Right renal cortex interstitium (tissue), 3 donors: Measurements from ENCODE around the gene DSCAML1. TPM values are rescaled to one million over a fixed set of nuclear protein-coding genes. Genes with fewer than 3 reads are reported as not detected.

Source experiments
- DNase-seq, 3 donors: peaks; one replicate each; pipeline ENCODE4 v3.0.0-alpha.2; 2013; ENCODE audit warnings: low read depth in 3 of 3, low spot score in 2 of 3
- polyA plus RNA-seq, 3 donors: library from polyadenylated mRNA; unstranded; fragments of 120-200 nt; gene quantifications; one replicate each; pipeline ENCODE4 v1.2.1, GENCODE V29; 2013; ENCODE audit not compliant: insufficient read length in 3 of 3

DSCAML1 gene
- polyA plus RNA-seq, 3 donors = 1.6 to 2.3 (median 1.6) TPM

GRCh38 chr11:117625237-117625636 is 171.8 kb downstream of the DSCAML1 start:
- no peak for DNase-seq

GRCh38 chr11:117623831-117624271 is 173.2 kb downstream of the DSCAML1 start:
- DNase-seq = no peak

GRCh38 chr11:117621226-117621625 is 175.8 kb downstream of the DSCAML1 start:
- DNase-seq = no peak

- DNase-seq = no peak
Observed at GRCh38 chr11:117620659-117621058, 176.4 kb downstream of the DSCAML1 start.

- DNase-seq = no peak
Observed at GRCh38 chr11:117620086-117620485, 176.9 kb downstream of the DSCAML1 start.

- no peak for DNase-seq
Observed at GRCh38 chr11:117619661-117620060, 177.4 kb downstream of the DSCAML1 start.

GRCh38 chr11:117618982-117619355 is 178.0 kb downstream of the DSCAML1 start:
- DNase-seq = no peak

GRCh38 chr11:117618302-117618981 is 178.6 kb downstream of the DSCAML1 start:
- no peak for DNase-seq

- no peak for DNase-seq
Observed at GRCh38 chr11:117616979-117617378, 180.0 kb downstream of the DSCAML1 start.

GRCh38 chr11:117614728-117615127 is 182.3 kb downstream of the DSCAML1 start:
- DNase-seq = no peak

GRCh38 chr11:117613521-117613920 is 183.5 kb downstream of the DSCAML1 start:
- no peak for DNase-seq

GRCh38 chr11:117612177-117612576 is 184.8 kb downstream of the DSCAML1 start:
- no peak for DNase-seq

- DNase-seq = no peak
Observed at GRCh38 chr11:117610901-117611300, 186.1 kb downstream of the DSCAML1 start.

GRCh38 chr11:117610045-117610444 is 187.0 kb downstream of the DSCAML1 start:
- DNase-seq = no peak

- no peak for DNase-seq
Observed at GRCh38 chr11:117607449-117607848, 189.6 kb downstream of the DSCAML1 start.

GRCh38 chr11:117606790-117607189 is 190.2 kb downstream of the DSCAML1 start:
- no peak for DNase-seq

- DNase-seq = no peak
Observed at GRCh38 chr11:117606211-117606610, 190.8 kb downstream of the DSCAML1 start.

GRCh38 chr11:117605331-117605730 is 191.7 kb downstream of the DSCAML1 start:
- no peak for DNase-seq

GRCh38 chr11:117604336-117604995 is 192.6 kb downstream of the DSCAML1 start:
- no peak for DNase-seq

GRCh38 chr11:117603932-117604331 is 193.1 kb downstream of the DSCAML1 start:
- DNase-seq = no peak

GRCh38 chr11:117601006-117601708 is 195.9 kb downstream of the DSCAML1 start:
- DNase-seq = no peak
